ENCODE results near the gene RBM4B.

Gene RBM4B

DNA sequence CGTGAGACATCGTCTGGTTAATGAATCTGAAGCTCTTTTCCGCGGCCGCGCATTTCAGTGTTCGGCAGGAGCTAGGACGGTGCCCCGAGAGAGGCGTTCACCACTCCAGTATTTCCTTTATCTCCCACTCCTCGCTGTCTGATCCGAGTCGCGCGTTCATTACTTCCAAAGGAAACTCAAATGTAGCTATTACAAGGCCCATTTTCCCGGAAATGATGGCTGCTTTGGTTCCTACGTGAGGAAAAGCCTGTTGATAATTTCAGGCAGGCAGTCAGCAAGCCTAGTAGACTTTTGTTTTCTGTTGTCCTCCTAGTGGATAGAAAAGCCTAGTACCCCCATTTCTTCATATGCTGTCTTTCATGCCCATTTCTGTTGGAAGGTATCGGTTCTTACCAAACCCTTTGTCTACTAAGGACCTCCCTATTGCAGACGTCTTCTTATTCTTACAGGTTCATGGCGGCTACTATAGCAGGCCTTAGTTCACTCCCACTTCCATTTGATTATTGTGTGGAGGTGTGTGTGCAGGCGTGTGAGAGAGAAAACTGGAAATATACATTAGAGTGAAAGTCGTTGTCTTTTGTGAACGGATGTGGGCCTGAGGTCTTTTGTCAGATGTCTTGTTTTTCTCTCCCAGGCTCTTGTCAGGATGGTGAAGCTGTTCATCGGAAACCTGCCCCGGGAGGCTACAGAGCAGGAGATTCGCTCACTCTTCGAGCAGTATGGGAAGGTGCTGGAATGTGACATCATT is 38.4 kb downstream of the RBM4B start:
- DNase-seq, result no peak

DNA sequence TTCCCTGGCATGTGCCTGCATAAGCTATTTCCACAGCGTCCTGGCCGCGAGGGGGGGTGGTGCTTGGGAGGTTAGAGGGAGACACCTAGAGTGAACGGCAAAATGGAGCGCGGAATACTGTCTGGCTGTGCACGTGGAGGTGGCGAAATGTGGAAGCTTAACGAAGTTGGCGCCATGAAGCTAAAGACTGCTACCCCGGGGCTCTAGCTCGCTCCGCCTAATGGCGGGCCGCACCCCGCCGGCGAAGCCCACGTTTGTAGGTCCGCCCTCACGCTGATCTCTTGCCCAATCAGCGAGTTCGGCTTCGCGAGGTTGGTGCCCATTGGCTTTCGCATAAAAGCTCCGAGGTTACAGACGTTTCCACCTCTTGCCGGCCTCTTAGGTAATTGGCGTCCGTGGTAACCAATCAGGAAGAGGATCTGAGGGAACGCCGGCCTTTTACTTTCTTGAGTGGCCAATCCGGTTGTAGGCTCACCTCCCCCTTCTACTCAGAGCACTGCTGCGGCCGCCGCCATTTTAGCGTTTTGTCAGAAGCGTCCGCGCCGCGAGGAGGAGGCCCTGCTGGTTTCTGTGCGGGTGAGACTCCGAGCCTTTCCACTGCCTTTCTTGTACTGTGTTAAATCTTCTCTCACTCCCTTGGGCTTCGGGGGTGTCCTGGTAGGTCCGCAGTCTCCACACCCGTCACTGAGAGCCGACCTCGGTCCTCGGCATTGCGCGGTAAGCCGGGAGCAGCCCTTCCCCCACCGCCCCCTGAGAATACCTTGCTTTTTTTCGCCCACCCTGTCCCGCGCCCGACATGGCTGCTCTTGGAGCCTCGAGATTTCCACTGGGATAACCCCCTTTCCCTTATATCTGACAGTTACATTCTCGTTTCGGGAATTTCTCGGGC is 39.3 kb downstream of the RBM4B start, which contains the start of gene RBM4:
RBM4 (plus strand) TSS at position 527 of the 889 bp plus-strand sequence. CDS start 1,009 bp downstream, outside the sequence.
- DNase-seq, result peak; percentile 99 to 100

DNA sequence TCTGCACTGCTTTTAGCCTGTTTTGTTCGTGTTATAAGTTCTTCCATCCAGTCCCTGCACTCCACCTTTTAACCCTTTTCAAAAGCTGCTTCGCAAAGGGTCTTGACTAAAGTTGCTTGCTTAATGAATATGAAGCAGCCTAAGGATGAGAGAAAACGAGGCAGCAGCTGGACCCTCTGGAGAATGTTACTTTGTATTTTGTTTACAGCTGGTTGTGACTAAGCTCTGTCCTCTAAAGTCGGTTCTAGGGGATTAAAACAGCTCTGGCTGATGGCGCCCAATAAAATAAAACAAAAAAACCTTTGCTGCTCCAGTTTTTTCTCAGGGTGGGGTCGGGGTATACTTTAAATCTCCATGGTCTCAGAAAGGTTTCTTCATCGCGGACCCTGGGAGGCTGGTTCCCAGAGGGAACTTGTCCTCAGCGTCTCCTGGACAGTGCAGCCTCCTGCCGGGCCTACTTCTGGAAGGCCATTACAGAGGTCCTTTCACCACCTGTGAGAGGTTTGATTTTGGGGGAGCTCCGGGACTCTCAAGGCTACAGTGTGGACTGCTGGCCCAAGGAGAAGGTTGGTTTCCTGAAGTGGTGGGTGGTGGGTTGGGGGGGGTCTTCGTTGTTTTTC is 40.0 kb downstream of the RBM4B start:
- no peak for DNase-seq

DNA sequence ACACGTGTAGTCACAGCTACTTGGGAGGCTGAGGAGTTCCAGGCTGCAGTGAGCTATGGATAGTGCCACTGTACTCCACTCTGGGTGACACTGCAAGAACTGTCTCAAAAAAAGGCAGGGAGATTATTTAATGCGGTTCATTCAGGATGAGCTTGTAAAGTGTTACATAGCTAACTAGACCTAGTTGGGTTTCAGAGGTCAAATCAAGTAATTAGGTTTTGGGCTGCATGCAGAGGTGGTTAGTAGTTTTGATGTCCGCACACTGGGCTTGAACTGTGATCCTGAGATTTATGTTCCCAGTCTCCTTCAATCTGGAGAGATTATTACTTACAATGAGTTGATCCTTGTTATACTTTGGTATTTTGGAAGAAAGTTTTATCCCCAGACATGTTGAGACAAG is 41.3 kb downstream of the RBM4B start:
- no peak for DNase-seq

DNA sequence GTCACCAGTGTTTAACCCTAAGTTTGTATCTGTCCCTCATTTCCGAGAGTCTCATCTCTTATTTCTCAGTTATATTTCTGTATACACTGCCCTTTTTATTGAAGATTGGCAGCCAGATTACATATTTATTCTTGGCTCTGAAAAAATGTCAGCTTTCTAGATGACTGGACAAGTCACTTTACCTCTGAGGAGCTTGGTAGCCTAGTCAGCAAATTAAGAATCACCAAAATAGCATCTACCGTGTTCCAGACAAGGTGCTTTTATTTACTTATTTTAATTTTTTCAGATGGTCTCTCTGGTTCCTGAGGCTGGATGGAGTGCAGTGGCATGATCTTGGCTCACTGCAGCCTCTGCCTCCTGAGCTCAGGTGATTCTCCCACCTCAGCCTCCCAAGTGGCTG is 44.7 kb downstream of the RBM4B start:
- no peak for DNase-seq

DNA sequence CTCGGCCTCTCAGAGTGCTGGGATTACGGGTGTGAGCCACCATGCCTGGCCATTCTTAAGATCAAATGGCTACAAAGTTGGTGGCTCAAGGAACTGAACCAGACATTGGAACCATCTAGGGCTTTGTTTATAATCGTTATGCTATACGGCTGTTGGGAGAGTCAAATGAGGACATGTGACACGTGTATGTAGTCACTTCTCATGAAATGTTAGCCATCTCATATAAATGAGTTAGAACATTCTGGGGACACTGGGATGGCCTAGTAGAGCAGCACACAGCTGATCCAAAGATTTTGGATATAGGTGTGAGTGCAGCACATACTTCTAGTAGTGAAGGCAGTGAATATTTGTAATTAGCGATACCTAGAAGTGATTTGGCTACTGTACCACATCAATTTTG is 45.8 kb downstream of the RBM4B start:
- no peak for DNase-seq

DNA sequence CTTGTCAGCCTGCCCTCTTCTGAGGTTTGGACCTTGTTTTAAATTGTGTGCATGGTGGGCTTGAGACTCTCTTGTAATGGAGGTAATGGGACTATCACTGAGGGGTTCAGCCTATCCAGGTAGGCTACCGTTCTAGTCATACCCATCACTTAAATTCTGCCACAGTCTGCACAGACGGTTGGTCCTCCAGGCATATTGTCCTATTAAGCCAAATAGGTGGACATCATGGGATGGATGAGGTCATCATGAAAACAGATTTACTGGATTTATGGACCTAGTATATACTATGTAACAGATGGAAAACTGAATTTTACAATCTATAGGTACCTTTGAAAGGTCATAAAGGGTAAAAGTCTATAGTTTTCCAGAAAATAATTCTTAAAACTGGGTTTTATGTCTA is 48.3 kb downstream of the RBM4B start:
- DNase-seq, result no peak

DNA sequence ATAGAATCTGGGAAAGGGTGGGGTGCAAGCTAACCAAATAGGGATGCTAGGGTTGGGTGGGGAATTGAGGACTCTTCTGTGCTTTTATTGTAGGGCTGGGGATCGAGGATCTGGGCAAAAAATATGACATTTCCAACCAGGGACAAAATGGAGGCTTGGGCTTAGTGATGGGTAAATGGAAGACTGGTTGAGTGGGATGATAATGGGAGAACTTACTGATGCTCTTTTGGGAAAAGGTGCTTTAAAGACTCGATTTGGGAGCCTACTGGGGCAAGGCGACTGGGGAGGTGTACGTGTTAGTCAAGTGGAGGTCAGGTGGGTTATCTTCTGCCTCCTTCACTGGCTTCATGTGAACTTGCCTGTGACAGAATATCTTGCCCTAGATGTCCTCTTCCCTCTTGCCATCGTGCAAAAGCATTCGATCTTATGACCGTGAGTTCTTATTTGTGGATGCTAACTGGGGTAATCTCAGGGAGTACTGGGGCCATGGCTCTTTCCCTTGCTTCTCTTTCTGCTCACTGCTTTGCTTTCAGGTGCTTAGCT is 49.6 kb downstream of the RBM4B start:
- DNase-seq, result no peak

DNA sequence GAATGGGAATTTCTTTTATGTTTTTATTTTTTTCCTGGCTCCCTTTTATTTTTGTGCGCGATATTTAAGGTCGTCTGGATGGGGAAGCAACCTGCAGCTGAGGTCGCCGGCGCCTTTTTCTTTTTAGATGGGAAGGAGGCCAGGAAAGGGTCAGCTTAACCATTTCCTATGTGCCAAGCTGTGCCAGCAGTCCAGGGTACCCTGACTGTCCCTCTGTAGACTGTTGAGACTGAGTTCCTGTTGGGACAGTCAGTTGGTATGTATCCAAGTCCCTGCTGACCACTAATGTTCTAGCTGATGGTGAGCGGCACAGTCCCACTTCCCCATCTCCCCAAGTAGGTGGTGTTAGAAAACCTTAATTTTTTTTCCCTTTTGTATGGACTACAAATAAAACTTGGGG is 50.8 kb downstream of the RBM4B start:
- DNase-seq, result no peak

DNA sequence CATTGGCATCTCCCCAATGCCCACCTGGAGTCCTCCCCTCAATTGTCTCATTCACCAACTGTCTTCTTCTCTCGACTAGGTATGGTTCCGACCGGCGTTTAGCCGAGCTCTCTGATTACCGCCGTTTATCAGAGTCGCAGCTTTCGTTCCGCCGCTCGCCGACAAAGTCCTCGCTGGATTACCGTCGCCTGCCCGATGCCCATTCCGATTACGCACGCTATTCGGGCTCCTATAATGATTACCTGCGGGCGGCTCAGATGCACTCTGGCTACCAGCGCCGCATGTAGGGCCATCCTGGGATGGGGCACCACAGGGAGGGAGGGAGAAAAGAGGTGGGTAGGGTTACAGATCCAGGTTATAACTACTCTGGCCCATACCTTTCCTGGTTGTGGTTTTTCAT is 51.3 kb downstream of the RBM4B start:
- no peak for DNase-seq

DNA sequence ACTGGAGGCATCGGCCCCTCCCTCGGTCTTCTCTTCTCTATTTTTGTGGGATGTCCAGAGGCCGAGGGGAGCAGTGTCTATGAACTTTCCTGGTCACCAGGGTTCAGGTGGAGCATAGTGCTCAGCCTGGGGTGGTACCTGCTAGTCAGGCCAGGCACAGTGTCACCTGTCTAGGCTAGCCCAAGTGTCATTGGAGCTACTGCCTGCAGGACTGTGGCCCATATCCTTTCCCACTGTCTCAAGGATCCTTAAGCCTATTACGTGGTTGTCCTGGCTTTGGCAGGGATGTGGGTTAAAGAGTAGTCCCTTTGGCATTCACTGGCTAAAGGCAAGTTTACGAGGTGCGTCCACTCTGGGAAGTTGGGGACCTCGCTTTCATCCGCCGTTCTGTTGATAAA is 51.9 kb downstream of the RBM4B start:
- DNase-seq, result no peak

DNA sequence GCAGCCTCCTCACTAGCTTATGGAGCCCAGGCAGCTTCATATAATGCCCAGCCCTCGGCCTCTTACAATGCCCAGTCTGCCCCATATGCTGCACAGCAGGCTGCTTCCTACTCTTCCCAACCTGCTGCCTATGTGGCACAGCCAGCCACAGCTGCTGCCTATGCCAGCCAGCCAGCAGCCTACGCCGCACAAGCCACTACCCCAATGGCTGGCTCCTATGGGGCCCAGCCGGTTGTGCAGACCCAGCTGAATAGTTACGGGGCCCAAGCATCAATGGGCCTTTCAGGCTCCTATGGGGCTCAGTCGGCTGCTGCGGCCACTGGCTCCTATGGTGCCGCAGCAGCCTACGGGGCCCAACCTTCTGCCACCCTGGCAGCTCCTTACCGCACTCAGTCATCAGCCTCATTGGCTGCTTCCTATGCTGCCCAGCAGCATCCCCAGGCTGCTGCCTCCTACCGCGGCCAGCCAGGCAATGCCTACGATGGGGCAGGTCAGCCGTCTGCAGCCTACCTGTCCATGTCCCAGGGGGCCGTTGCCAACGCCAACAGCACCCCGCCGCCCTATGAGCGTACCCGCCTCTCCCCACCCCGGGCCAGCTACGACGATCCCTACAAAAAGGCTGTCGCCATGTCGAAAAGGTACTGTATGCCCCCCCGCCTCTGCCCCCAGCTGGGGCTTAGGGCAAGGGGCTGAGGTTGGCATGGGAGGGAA is 52.5 kb downstream of the RBM4B start:
- no peak for DNase-seq

DNA sequence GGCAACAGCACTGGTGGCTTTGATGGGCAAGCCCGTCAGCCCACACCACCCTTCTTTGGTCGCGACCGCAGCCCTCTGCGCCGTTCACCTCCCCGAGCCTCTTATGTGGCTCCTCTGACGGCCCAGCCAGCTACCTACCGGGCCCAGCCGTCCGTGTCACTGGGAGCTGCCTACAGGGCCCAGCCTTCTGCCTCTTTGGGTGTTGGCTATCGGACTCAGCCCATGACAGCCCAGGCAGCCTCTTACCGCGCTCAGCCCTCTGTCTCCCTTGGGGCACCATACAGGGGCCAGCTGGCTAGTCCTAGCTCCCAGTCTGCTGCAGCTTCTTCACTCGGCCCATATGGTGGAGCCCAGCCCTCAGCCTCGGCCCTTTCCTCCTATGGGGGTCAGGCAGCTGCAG is 53.2 kb downstream of the RBM4B start:
- no peak for DNase-seq

DNA sequence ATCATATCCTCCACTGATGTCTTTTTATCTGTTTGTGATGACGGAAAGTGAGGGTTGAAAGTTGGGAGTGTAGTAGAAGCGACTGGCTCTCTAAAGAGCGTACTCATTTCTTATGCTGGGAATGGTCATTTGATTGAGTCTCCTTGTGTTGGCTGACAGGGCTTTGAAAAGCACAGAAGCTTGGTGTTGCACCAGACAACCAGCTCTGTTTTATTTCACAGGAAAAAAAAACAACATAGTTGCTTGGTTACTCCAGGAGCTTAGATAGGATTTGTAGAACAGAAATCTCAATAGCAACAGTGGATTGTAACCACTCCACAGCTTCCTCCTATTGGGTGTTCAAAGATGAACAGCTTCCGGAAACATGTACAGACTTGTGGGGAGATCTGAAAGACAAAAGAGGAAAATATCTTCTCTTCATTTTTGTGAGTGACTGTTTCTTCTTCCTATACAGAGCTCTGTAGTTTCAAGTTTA is 58.6 kb downstream of the RBM4B start:
- no peak for DNase-seq

DNA sequence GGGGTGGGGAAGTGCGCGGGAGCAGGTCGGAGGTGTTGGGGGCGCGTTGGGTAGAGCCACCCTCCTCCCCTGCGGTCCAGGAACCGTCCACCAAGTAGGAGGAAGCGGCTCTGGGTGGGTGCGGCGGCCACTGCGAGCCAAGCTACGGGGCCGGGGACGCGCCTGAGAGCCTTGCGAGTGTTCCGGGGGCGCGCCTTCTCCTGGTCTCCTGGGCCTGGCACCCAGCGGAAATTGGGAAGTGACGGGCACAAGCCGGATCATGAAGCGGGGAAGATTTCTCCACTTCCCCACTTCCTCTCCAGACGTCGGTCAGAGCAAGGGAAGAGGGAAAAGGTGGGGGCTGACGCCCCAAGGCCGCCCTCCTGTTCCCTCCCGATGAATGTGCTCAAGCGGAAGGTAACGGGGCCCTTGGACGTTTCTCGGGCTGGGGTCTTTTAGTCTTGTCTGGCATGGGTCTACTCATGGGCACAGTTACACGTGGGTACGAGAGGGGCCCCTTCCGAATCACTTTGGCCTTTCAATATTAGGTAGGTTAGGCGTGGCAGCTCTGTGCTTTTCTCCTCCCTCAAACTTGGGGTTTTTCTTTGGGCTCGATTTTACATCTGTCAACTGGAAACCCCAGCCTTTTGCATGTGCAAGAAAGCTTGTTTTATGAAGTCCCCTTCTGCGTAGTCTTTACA is 60.4 kb downstream of the RBM4B start:
- peak; percentile 43 to 67 for DNase-seq

DNA sequence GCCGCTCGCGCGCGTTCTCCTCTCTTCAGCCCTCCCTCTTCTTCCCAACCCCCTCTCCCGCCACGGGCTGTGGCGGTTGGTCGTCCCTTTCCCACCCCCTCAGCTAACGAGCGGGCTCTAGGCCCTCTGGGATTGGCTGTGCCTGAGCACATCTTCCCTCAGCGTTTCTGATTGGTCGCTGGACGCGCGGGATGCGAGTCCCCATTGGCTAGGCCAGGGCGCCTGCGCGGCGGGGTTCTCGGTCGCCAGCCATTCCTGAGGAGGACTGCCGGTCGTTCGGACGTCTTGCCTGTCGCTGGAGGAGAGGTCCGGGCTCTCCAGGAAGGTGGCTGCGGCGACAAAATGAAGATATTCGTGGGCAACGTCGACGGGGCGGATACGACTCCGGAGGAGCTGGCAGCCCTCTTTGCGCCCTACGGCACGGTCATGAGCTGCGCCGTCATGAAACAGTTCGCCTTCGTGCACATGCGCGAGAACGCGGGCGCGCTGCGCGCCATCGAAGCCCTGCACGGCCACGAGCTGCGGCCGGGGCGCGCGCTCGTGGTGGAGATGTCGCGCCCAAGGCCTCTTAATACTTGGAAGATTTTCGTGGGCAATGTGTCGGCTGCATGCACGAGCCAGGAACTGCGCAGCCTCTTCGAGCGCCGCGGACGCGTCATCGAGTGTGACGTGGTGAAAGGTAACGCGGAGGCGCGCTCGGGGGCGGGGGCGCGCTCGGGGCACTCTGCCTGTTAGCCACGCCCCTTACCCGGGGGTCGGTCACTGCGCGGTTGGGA is 61.1 kb downstream of the RBM4B start, which contains the start of gene RBM14:
RBM14 (plus strand) TSS at position 252 of the 776 bp plus-strand sequence; CDS start at position 343, 91 bp downstream.
- DNase-seq, result peak; percentile 98 to 99
